K562 (cell line): ENCODE data around the gene ANXA2. TPM values are rescaled to one million over a fixed set of nuclear protein-coding genes. Genes with fewer than 3 reads are reported as not detected.

Experiments
- ATAC-seq: fragments of 200-7000 bp; cut with Tn5 transposase; 3 replicates; pipeline ENCODE4 v1.9.1; 2020; ENCODE audit warnings: moderate library complexity
- BruUV-seq: library from RNA; stranded (reverse); fragments of 400-500 nt; replicated peaks from 2 replicates; lab custom pipeline; 2021; lab: Mats Ljungman, UMichigan
- CTCF ChIA-PET: fragments of 300-600 bp; formaldehyde crosslinking; extraction: SDS; loops from one replicate; lab custom pipeline; 2021; ENCODE audit warnings: low intra/inter-chr PET ratio; lab: Yijun Ruan, JAX
- POLR2A ChIA-PET: fragments of 300-600, 350-650 bp; sonication (Branson Sonifier 250); formaldehyde crosslinking; extraction: SDS; loops from one replicate; lab custom pipeline; 2021; ENCODE audit warnings: antibody characterized with exemption, inconsistent platforms; lab: Yijun Ruan, JAX
- DNase-seq, 4 experiments: peaks; one replicate each; pipeline versions ENCODE4 v3.0.0 to v3.0.0-alpha.2; 2011 to 2018; ENCODE audit warnings: low spot score in 3 of 4, mixed read lengths in 3 of 4; ENCODE audit errors: extremely low read depth in 1 of 4
- FAIRE-seq: peaks from 2 replicates; lab custom pipeline; 2011; peaks lifted over from hg19 to GRCh38; lab: Jason Lieb, UNC
- H2AFZ ChIP-seq: 2 replicates; pipeline ENCODE4 v1.6.0; 2011; ENCODE audit warnings: low read depth, low read length, control low read depth, inconsistent platforms
- H3K27ac ChIP-seq: fragments of 200-600 bp; 3 replicates; pipeline ENCODE4 v1.8.0; 2011; ENCODE audit warnings: low read depth, mild to moderate bottlenecking, control low read depth, inconsistent platforms, low read length, moderate library complexity, mixed read lengths; ENCODE audit errors: extremely low read depth
- H3K27me3 ChIP-seq, 2 experiments: fragments of 300-600 bp in 1 of 2; 2 replicates in 1 of 2; 3 replicates in 1 of 2; pipeline versions ENCODE4 v1.6.0 to v1.8.0; 2011; ENCODE audit warnings: inconsistent platforms in 2 of 2, low read length in 2 of 2, mild to moderate bottlenecking in 1 of 2, mixed read lengths in 1 of 2, moderate library complexity in 1 of 2; ENCODE audit not compliant: control insufficient read depth in 2 of 2, insufficient read depth in 2 of 2
- H3K36me3 ChIP-seq: fragments of 300-600 bp; 3 replicates; pipeline ENCODE4 v1.8.0; 2011; ENCODE audit warnings: mild to moderate bottlenecking, low read length, inconsistent platforms; ENCODE audit not compliant: control insufficient read depth, insufficient read depth
- H3K4me1 ChIP-seq, 2 experiments: fragments of 200-600 bp in 1 of 2; replicated peaks in 1 of 2; 2 replicates in 1 of 2; 3 replicates in 1 of 2; pipeline versions ENCODE4 v1.5.1 to v1.8.0; 2011; ENCODE audit warnings: inconsistent platforms in 2 of 2, low read length in 2 of 2, mild to moderate bottlenecking in 1 of 2, mixed read lengths in 1 of 2, moderate library complexity in 1 of 2; ENCODE audit not compliant: control insufficient read depth in 2 of 2, insufficient read depth in 2 of 2
- H3K4me2 ChIP-seq: 2 replicates; pipeline ENCODE4 v1.6.1; 2011; ENCODE audit warnings: low read length, control low read depth, inconsistent platforms, mixed read lengths; ENCODE audit not compliant: insufficient read depth
- H3K4me3 ChIP-seq: fragments of 200-600 bp; sonication (generic), shearing (Covaris generic); 2 replicates; pipeline ENCODE4 v1.5.1; 2016; ENCODE audit warnings: control low read depth, inconsistent platforms
- H3K79me2 ChIP-seq: fragments of 200-600 bp; 3 replicates; pipeline ENCODE4 v1.8.0; 2011; ENCODE audit warnings: low read length, inconsistent platforms; ENCODE audit not compliant: control insufficient read depth, insufficient read depth
- H3K9ac ChIP-seq, 2 experiments: 2 replicates each; pipeline versions ENCODE4 v1.6.0 to v1.6.1; 2011; ENCODE audit warnings: low read depth in 2 of 2, low read length in 2 of 2, control low read depth in 1 of 2, inconsistent platforms in 1 of 2, mild to moderate bottlenecking in 1 of 2, mixed read lengths in 1 of 2; ENCODE audit not compliant: insufficient read depth in 1 of 2
- H3K9me1 ChIP-seq: one replicate; pipeline ENCODE4 v1.6.0; 2011; ENCODE audit warnings: inconsistent platforms, mild to moderate bottlenecking, low read length, moderate library complexity; ENCODE audit not compliant: control insufficient read depth, insufficient read depth
- H3K9me3 ChIP-seq: replicated peaks from 2 replicates; pipeline ENCODE4 v1.5.1; 2011; ENCODE audit warnings: low read depth, low read length, inconsistent platforms; ENCODE audit not compliant: control insufficient read depth, insufficient read depth
- H4K20me1 ChIP-seq: replicated peaks from 2 replicates; pipeline ENCODE4 v1.6.1; 2011; ENCODE audit warnings: low read length, inconsistent platforms, mixed read lengths; ENCODE audit not compliant: control insufficient read depth, insufficient read depth
- KHSRP ChIP-seq: fragments of 450-650 bp; IDR thresholded peaks from 2 replicates; pipeline ENCODE4 v1.6.1; 2017
- KLF1 ChIP-seq: fragments of 450-650 bp; IDR thresholded peaks from 2 replicates; pipeline ENCODE4 v1.6.1; 2016; ENCODE audit warnings: missing genetic modification characterization, missing compliant biosample characterization
- NRF1 ChIP-seq, 2 experiments: fragments of 450-650 bp; IDR thresholded peaks in 1 of 2; conservative IDR thresholded peaks in 1 of 2; 2 replicates each; pipeline ENCODE4 v1.6.1; 2014; ENCODE audit warnings: mild to moderate bottlenecking in 2 of 2
- SMAD4 ChIP-seq: fragments of 250-450 bp; sonication (Bioruptor Pico); conservative IDR thresholded peaks from 2 replicates; pipeline ENCODE4 v1.8.0; 2021; ENCODE audit warnings: inconsistent platforms, mild to moderate bottlenecking, moderate library complexity
- SP1 ChIP-seq: sonication (generic); formaldehyde crosslinking; IDR thresholded peaks from 2 replicates; pipeline ENCODE4 v1.8.1; 2022; ENCODE audit warnings: mild to moderate bottlenecking, missing genetic modification reagents
- SPI1 ChIP-seq: IDR thresholded peaks from 2 replicates; pipeline ENCODE4 v1.6.1; 2011; ENCODE audit warnings: low read depth, low read length, control low read depth, borderline replicate concordance
- ZFP30 ChIP-seq: fragments of 250-450 bp; sonication (Bioruptor Pico); IDR thresholded peaks from 2 replicates; pipeline ENCODE4 v1.8.0; 2022; ENCODE audit warnings: moderate library complexity, mild to moderate bottlenecking, inconsistent platforms, borderline replicate concordance
- ZNF175 ChIP-seq: fragments of 200-800 bp; sonication (Bioruptor generic); IDR thresholded peaks from 2 replicates; pipeline ENCODE4 v1.6.1; 2016; ENCODE audit warnings: low read depth, mild to moderate bottlenecking, missing genetic modification characterization, missing compliant biosample characterization
- ZNF311 ChIP-seq: fragments of 250-450 bp; sonication (Bioruptor Pico); IDR thresholded peaks from 2 replicates; pipeline ENCODE4 v1.4.0; 2020; ENCODE audit warnings: mild to moderate bottlenecking, moderate library complexity
- ZNF57 ChIP-seq: fragments of 450-650 bp; formaldehyde crosslinking; IDR thresholded peaks from 2 replicates; pipeline ENCODE4 v1.4.0; 2020; ENCODE audit warnings: mild to moderate bottlenecking, moderate library complexity
- ZNF699 ChIP-seq: fragments of 250-450 bp; sonication (Bioruptor Pico); IDR thresholded peaks from 2 replicates; pipeline ENCODE4 v1.8.0; 2021; ENCODE audit warnings: mild to moderate bottlenecking, moderate library complexity; ENCODE audit not compliant: insufficient replicate concordance
- WGBS: fragments of 100-300 bp; shearing (Covaris generic); methylation state at CpG from one replicate; pipeline ENCODE4 v1.1.6; 2016; ENCODE audit warnings: low coverage, mixed read lengths; ENCODE audit not compliant: insufficient coverage; ENCODE audit errors: missing lambda C conversion rate; 5-methylcytosine and 5-hydroxymethylcytosine counted together
- in situ Hi-C: fragments of 300-500 bp; cut with MboI; formaldehyde crosslinking; loops from 4 replicates; pipeline ENCODE4 v1.15.0; 2018; ENCODE audit warnings: inconsistent platforms, mixed read lengths
- intact Hi-C: fragments of 100-400 bp; cut with micrococcal nuclease; formaldehyde crosslinking; loops from 2 replicates; pipeline ENCODE4 v1.14.2; 2022
- polyA plus RNA-seq, 8 experiments: library from polyadenylated mRNA; depleted of rRNA in 4 of 8; stranded (reverse) in 5 of 8; unstranded in 3 of 8; fragments of >200 nt; fragmentation: Nextera tagmentation in 2 of 8; fragmentation: Illumina TruSeq in 1 of 8; extraction: Ambion mirVana in 2 of 8; extraction: Trizol in 1 of 8; gene quantifications; 2 replicates each; pipeline versions ENCODE4 v1.2.1 to v1.2.3, GENCODE V29; 2011 to 2014; ENCODE audit warnings: inconsistent platforms in 1 of 8, missing spikeins in 1 of 8
- total RNA-seq, 7 experiments: library from RNA; depleted of rRNA in 6 of 7; stranded (reverse); fragments of >200 nt in 6 of 7; fragmentation: Illumina TruSeq in 2 of 7; extraction: Trizol in 2 of 7; gene quantifications; 2 replicates each; pipeline versions ENCODE4 v1.2.1 to v1.2.3, GENCODE V29; 2011 to 2021; ENCODE audit warnings: low replicate concordance in 1 of 7
- TF ChIP-seq, protein P1 (sequence below): fragments of 150-350 bp; conservative IDR thresholded peaks from 2 replicates; pipeline ENCODE4 v1.6.1; 2014; ENCODE audit warnings: low read length

The ANXA2 gene
- total and polyA plus RNA-seq, 9 of the 15 experiments (the other 6 are each of a cell fraction or from before 2014, with no cell fraction given): 301 to 1,102 (median 452) TPM

DNA sequence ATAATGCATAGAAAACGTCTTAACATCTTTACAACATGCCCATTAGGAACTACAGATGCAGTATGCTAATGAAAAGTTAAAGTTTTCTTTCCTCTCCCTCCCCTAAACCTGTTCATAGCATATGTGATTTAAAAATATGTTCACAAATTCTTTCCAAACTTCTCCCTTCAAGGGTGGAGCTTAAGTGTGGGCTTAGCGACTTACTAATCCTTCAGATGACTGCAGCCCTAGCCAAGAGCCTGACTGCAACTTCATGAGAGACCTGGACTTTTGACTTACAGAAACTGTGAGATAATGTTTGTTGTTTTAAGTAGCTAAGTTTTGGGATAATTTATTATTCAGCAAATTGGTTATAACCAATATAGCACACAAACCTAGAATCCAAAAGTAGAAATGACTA, 22.0 kb upstream of the ANXA2 start:
- ATAC-seq: no peak
- no peak for TF ChIP-seq SP1 (CRISPR knock-in tag)
- no peak for TF ChIP-seq ZNF311 (CRISPR knock-in tag)
- TF ChIP-seq KLF1: no peak
- no peak for TF ChIP-seq ZNF175
- no peak for TF ChIP-seq ZNF57
- no peak for TF ChIP-seq ZFP30 (CRISPR knock-in tag)
- TF ChIP-seq NRF1 (conservative IDR thresholded peaks at IDR 0.05 in 1 of 2, IDR thresholded peaks at IDR 0.05 in 1 of 2): no peak
- no peak for TF ChIP-seq ZNF699
- no peak for TF ChIP-seq SPI1
- no peak for TF ChIP-seq SMAD4 (CRISPR knock-in tag)
- TF ChIP-seq KHSRP: no peak
- TF ChIP-seq, protein P1, sequence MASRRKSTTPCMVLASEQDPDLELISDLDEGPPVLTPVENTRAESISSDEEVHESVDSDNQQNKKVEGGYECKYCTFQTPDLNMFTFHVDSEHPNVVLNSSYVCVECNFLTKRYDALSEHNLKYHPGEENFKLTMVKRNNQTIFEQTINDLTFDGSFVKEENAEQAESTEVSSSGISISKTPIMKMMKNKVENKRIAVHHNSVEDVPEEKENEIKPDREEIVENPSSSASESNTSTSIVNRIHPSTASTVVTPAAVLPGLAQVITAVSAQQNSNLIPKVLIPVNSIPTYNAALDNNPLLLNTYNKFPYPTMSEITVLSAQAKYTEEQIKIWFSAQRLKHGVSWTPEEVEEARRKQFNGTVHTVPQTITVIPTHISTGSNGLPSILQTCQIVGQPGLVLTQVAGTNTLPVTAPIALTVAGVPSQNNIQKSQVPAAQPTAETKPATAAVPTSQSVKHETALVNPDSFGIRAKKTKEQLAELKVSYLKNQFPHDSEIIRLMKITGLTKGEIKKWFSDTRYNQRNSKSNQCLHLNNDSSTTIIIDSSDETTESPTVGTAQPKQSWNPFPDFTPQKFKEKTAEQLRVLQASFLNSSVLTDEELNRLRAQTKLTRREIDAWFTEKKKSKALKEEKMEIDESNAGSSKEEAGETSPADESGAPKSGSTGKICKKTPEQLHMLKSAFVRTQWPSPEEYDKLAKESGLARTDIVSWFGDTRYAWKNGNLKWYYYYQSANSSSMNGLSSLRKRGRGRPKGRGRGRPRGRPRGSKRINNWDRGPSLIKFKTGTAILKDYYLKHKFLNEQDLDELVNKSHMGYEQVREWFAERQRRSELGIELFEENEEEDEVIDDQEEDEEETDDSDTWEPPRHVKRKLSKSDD: no peak
- intact Hi-C loops: no loop called here
- Histone ChIP-seq H3K27ac (no peak overlapping the region), H4K20me1 (no peaks in the 10 kb centered on the region), H3K9ac (no peak overlapping the region), H3K79me2 (no peaks in the 10 kb centered on the region), H3K4me2 (no peak overlapping the region), H3K4me3 (no peak overlapping the region), H3K9me1 (no peaks in the 10 kb centered on the region), H3K27me3 (no peaks in the 10 kb centered on the region), H3K36me3 (peaks cover 17% of the 10 kb centered on the region; the same call in 1 of the 3 replicates), H3K9me3 (no peaks in the 10 kb centered on the region), H2AFZ (no peak overlapping the region), H3K4me1 (peaks cover 13 to 34% of the 10 kb centered on the region in 2 experiments; a peak in 4 of 5 replicates)
- 39% methylated on average over 2 of the region's 2 CpGs for WGBS
- in situ Hi-C loops: no loop called here
- DNase-seq: no peak
- FAIRE-seq: no peak
- no TSS peak for BruUV-seq
- CTCF ChIA-PET: no interaction called here
- POLR2A ChIA-PET: no interaction called here
